Vagina (tissue), 2 donors: ENCODE results near the gene MACO1. TPM values are rescaled to one million over a fixed set of nuclear protein-coding genes. Genes with fewer than 3 reads are reported as not detected.

ENCODE experiments used
- DNase-seq, 2 donors: peaks; one replicate each; pipeline ENCODE4 v3.0.0-alpha.2; 2017; ENCODE audit errors: extremely low spot score in 2 of 2
- H3K27ac ChIP-seq: fragments of 200-600 bp; sonication (generic); one replicate; pipeline ENCODE4 v1.5.1; 2019
- H3K27me3 ChIP-seq: fragments of 200-600 bp; sonication (generic); one replicate; pipeline ENCODE4 v1.5.1; 2019
- H3K36me3 ChIP-seq, 2 donors: fragments of 200-600 bp; sonication (generic); one replicate each; pipeline ENCODE4 v1.5.1; 2017 to 2019
- H3K4me1 ChIP-seq: fragments of 200-600 bp; sonication (generic); one replicate; pipeline ENCODE4 v1.5.1; 2019
- H3K4me3 ChIP-seq, 2 donors: fragments of 200-600 bp; sonication (generic); 1 replicate in 1 of 2; 2 replicates in 1 of 2; pipeline ENCODE4 v1.5.1; 2016 to 2019
- H3K9me3 ChIP-seq: fragments of 200-600 bp; sonication (generic); one replicate; pipeline ENCODE4 v1.5.1; 2019
- CTCF ChIP-seq, 3 experiments: fragments of 450-650 bp in 2 of 3; fragments of 200-600 bp in 1 of 3; sonication (generic) in 1 of 3; IDR thresholded peaks; one replicate each; pipeline ENCODE4 v1.5.1; 2017 to 2019; ENCODE audit warnings: antibody characterized with exemption in 3 of 3, mild to moderate bottlenecking in 2 of 3, moderate library complexity in 2 of 3
- POLR2A ChIP-seq, 2 donors: fragments of 450-650 bp; IDR thresholded peaks; one replicate each; pipeline ENCODE4 v1.6.1; 2017; ENCODE audit warnings: antibody characterized with exemption in 2 of 2, mild to moderate bottlenecking in 2 of 2, moderate library complexity in 2 of 2
- POLR2AphosphoS5 ChIP-seq, 2 donors: sonication (generic); formaldehyde crosslinking; IDR thresholded peaks; one replicate each; pipeline ENCODE4 v1.9.0; 2017; ENCODE audit warnings: antibody characterized with exemption in 2 of 2, mild to moderate bottlenecking in 2 of 2, low read depth in 1 of 2; ENCODE audit not compliant: insufficient read depth in 1 of 2
- intact Hi-C: fragments of 100-400 bp; cut with DNase I; formaldehyde crosslinking; loops from one replicate; pipeline ENCODE4 v1.15.1; 2023
- total RNA-seq: library from RNA; depleted of rRNA; stranded (reverse); fragments of >200 nt; gene quantifications from one replicate; pipeline ENCODE4 v1.2.3, GENCODE V29; 2016

Gene MACO1
- total RNA-seq, 1 donor from 2014 or later: 13.8 TPM

GRCh38 chr1:25530186-25531081, 99.7 kb downstream of the MACO1 start:
- Histone ChIP-seq H3K27ac (no peak overlapping the region), H3K4me3 (no peak overlapping the region), H3K27me3 (no peaks in the 10 kb centered on the region), H3K36me3 (no peaks in the 10 kb centered on the region), H3K9me3 (no peaks in the 10 kb centered on the region), H3K4me1 (peaks cover 5% of the 10 kb centered on the region)
- TF ChIP-seq POLR2A (IDR thresholded peaks at IDR 0.05) (no peak), POLR2AphosphoS5 (IDR thresholded peaks at IDR 0.05; ENCODE audit: insufficient read depth in 1 of 2, low read depth in 1 of 2) (no peak), CTCF (IDR thresholded peaks at IDR 0.05) (no peak)
- no peak for DNase-seq
- intact Hi-C loops: no loop called here

- intact Hi-C loops: no loop called here
- Histone ChIP-seq H3K27ac (no peak overlapping the region), H3K9me3 (no peaks in the 10 kb centered on the region), H3K27me3 (no peaks in the 10 kb centered on the region), H3K4me1 (peaks cover 5% of the 10 kb centered on the region), H3K36me3 (no peaks in the 10 kb centered on the region), H3K4me3 (no peak overlapping the region)
- DNase-seq: no peak
- TF ChIP-seq POLR2A (IDR thresholded peaks at IDR 0.05) (no peak), POLR2AphosphoS5 (IDR thresholded peaks at IDR 0.05; ENCODE audit: insufficient read depth in 1 of 2, low read depth in 1 of 2) (no peak), CTCF (IDR thresholded peaks at IDR 0.05) (no peak)
Observed at GRCh38 chr1:25531082-25531461, 100.4 kb downstream of the MACO1 start.

- H3K27me3 ChIP-seq: no peaks in the 10 kb centered on the region
- H3K36me3 ChIP-seq: no peaks in the 10 kb centered on the region
- H3K9me3 ChIP-seq: no peaks in the 10 kb centered on the region
- DNase-seq: no peak
- no peak overlapping the region for H3K27ac ChIP-seq
- H3K4me3 ChIP-seq: no peak overlapping the region
- TF ChIP-seq POLR2A (IDR thresholded peaks at IDR 0.05): no peak
- no peak for TF ChIP-seq POLR2AphosphoS5 (IDR thresholded peaks at IDR 0.05; ENCODE audit: insufficient read depth in 1 of 2, low read depth in 1 of 2)
- no peak for TF ChIP-seq CTCF (IDR thresholded peaks at IDR 0.05)
- intact Hi-C loops: no loop called here
- peaks cover 2% of the 10 kb centered on the region for H3K4me1 ChIP-seq
Observed at GRCh38 chr1:25532970-25533369, 102.3 kb downstream of the MACO1 start.

DNA sequence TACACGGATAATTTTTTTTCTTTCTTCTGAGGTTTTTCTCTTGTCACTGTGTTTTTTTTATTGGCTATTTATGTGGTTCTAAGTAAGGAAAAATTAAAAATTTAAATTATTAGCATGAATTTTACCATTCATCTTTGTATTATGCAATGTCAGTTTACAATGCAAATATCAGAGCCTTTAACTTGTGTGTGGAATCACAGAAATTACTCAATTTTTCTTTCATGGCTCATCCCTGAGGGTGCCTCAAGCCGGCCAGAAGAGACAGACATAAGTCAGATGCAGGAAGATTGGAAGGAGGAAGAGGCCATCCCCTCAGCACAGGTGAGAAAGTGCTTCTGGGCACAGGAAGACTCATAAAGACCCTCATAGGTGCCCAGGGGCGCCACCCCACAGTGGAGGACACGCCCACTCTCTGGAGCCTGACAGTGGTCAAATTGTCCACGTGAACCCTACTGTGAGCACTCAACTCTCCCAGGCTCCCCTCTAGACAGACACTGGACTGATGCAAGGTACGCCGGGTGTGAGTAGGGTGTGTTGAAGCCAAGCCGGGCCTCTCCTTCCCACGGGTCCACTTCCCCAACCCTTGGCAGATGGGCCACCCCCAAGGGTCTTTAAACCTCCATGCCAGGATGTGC, 103.2 kb downstream of the MACO1 start:
- Histone ChIP-seq H3K9me3 (no peaks in the 10 kb centered on the region), H3K36me3 (no peaks in the 10 kb centered on the region), H3K27me3 (no peaks in the 10 kb centered on the region), H3K4me3 (no peak overlapping the region), H3K27ac (no peak overlapping the region), H3K4me1 (no peaks in the 10 kb centered on the region)
- DNase-seq: no peak
- intact Hi-C loops: no loop called here
- TF ChIP-seq POLR2A (IDR thresholded peaks at IDR 0.05): no peak
- TF ChIP-seq POLR2AphosphoS5 (IDR thresholded peaks at IDR 0.05; ENCODE audit: insufficient read depth in 1 of 2, low read depth in 1 of 2): no peak
- no peak for TF ChIP-seq CTCF (IDR thresholded peaks at IDR 0.05)

DNA sequence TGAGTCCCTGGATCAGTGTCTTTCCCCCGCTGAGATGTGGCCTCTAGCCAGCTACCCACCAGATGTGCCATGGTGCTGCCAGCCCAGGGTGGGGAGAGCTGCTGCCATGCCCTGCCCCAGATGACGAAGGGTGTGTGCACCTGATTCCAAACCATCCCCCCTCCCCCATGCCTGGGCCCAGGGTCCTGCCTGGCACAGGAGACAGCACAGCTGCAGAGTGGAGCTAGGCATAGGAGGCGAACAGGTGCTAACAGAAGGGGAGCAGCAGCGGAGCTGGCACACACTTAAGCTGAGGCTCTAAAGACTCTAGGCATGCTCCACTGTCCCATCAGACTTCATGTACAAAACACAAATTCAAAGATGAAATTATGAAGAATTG, 103.7 kb downstream of the MACO1 start:
- TF ChIP-seq POLR2A (IDR thresholded peaks at IDR 0.05) (no peak), POLR2AphosphoS5 (IDR thresholded peaks at IDR 0.05; ENCODE audit: insufficient read depth in 1 of 2, low read depth in 1 of 2) (no peak), CTCF (IDR thresholded peaks at IDR 0.05) (no peak)
- Histone ChIP-seq H3K4me3 (no peak overlapping the region), H3K27me3 (no peaks in the 10 kb centered on the region), H3K27ac (no peak overlapping the region), H3K9me3 (no peaks in the 10 kb centered on the region), H3K4me1 (no peaks in the 10 kb centered on the region), H3K36me3 (no peaks in the 10 kb centered on the region)
- intact Hi-C loops: no loop called here
- no peak for DNase-seq
